AG04449 (cell line): ENCODE results near the gene TRABD2B.

ENCODE experiments used
- CTCF ChIA-PET: fragments of 350-600 bp; formaldehyde crosslinking; extraction: SDS; loops from one replicate; lab custom pipeline; 2021; ENCODE audit warnings: antibody characterized with exemption; lab: Yijun Ruan, JAX
- POLR2A ChIA-PET: fragments of 400-600, 350-600 bp; formaldehyde crosslinking; extraction: SDS; loops from one replicate; lab custom pipeline; 2020; ENCODE audit warnings: antibody characterized with exemption, inconsistent platforms; lab: Yijun Ruan, JAX
- DNase-seq: peaks from one replicate; pipeline ENCODE4 v3.0.0-alpha.2; 2010; ENCODE audit warnings: low read depth, low spot score
- H3K4me3 ChIP-seq: 2 replicates; pipeline ENCODE4 v1.5.1; 2011; ENCODE audit warnings: low read depth, mild to moderate bottlenecking, control low read depth, low read length
- CTCF ChIP-seq: IDR thresholded peaks from one replicate; pipeline ENCODE4 v1.5.1; 2011; ENCODE audit warnings: mild to moderate bottlenecking, moderate library complexity, low read length, control low read depth, inconsistent platforms; ENCODE audit not compliant: insufficient read depth; ENCODE audit errors: missing control alignments

The TRABD2B gene

GRCh38 chr1:47853852-47854251 lies 143.3 kb downstream of the TRABD2B start:
- POLR2A ChIA-PET: no interaction called here

GRCh38 chr1:47853059-47853458 lies 144.1 kb downstream of the TRABD2B start:
- CTCF ChIA-PET: no interaction called here
- DNase-seq: no peak
- TF ChIP-seq CTCF: no peak
- POLR2A ChIA-PET: no interaction called here
- no peak overlapping the region for H3K4me3 ChIP-seq

More at GRCh38 chr1:47853852-47854251, 143.3 kb downstream of the TRABD2B start:
- no peak overlapping the region for H3K4me3 ChIP-seq
- CTCF ChIA-PET: no interaction called here
- no peak for TF ChIP-seq CTCF
- DNase-seq: no peak

GRCh38 chr1:47852006-47852718 lies 145.0 kb downstream of the TRABD2B start:
- no peak for TF ChIP-seq CTCF
- H3K4me3 ChIP-seq: no peak overlapping the region
- CTCF ChIA-PET: no interaction called here
- DNase-seq: no peak
- POLR2A ChIA-PET: no interaction called here

- CTCF ChIA-PET: no interaction called here
- no peak for DNase-seq
- POLR2A ChIA-PET: no interaction called here
- no peak for TF ChIP-seq CTCF
- no peak overlapping the region for H3K4me3 ChIP-seq
Measured at GRCh38 chr1:47850451-47850850, 146.7 kb downstream of the TRABD2B start.

GRCh38 chr1:47849591-47850261 lies 147.5 kb downstream of the TRABD2B start:
- no peak for DNase-seq
- H3K4me3 ChIP-seq: no peak overlapping the region
- CTCF ChIA-PET: no interaction called here
- POLR2A ChIA-PET: no interaction called here
- no peak for TF ChIP-seq CTCF

GRCh38 chr1:47849005-47849521 lies 148.1 kb downstream of the TRABD2B start:
- DNase-seq: no peak
- ChIA-PET CTCF (no interaction called here), POLR2A (no interaction called here)
- TF ChIP-seq CTCF: no peak
- no peak overlapping the region for H3K4me3 ChIP-seq
